Breast epithelium (tissue), 3 donors: ENCODE results near the gene CCDC88C.

Source experiments
- POLR2AphosphoS5 ChIP-seq, 3 donors: sonication (generic); formaldehyde crosslinking; IDR thresholded peaks; one replicate each; pipeline ENCODE4 v1.6.1; 2017; ENCODE audit warnings: antibody characterized with exemption in 3 of 3
- TF ChIP-seq, protein P1 (sequence below), 3 donors: fragments of 450-650 bp; IDR thresholded peaks; one replicate each; pipeline ENCODE4 v1.5.1; 2016 to 2017; ENCODE audit warnings: antibody characterized with exemption in 3 of 3, mild to moderate bottlenecking in 3 of 3, moderate library complexity in 3 of 3

DNA sequence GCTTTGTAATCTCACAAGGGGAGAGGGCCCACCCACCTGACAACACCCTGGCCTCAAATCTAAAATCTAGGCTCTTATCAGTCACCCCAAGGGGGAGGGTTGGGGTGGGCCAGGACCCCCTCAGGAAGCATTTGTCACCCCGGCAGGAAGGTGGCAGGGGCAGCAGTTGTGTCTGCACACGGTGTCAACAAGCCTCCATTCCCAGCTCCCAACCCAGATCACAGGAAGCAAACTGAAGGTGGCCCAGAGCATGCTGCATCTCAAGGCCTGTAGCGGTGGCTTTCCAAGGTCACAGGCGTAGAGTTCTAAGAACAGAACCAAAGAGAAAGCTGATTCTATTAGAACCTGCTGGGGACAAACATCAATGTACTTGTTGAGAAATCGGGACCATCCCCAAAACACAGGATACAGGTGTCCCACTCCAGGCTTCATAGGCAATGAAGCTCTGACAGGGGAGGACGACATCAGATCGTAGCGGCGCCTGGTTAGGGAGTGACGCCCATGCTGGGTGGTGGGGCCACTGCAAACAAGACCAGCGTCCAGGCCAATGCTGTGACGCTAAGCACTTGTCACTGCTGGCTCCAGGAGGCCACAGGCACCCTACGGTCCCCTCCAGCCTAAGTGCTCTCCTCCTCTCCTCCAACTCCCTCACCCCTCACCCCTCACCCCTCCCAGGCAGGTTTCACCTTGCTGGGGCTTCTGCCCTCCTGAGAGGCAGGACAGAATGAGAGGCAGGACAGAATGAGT is 52.9 kb downstream of the CCDC88C start:
- TF ChIP-seq POLR2AphosphoS5 (IDR thresholded peaks at IDR 0.05): no peak
- TF ChIP-seq, protein P1, sequence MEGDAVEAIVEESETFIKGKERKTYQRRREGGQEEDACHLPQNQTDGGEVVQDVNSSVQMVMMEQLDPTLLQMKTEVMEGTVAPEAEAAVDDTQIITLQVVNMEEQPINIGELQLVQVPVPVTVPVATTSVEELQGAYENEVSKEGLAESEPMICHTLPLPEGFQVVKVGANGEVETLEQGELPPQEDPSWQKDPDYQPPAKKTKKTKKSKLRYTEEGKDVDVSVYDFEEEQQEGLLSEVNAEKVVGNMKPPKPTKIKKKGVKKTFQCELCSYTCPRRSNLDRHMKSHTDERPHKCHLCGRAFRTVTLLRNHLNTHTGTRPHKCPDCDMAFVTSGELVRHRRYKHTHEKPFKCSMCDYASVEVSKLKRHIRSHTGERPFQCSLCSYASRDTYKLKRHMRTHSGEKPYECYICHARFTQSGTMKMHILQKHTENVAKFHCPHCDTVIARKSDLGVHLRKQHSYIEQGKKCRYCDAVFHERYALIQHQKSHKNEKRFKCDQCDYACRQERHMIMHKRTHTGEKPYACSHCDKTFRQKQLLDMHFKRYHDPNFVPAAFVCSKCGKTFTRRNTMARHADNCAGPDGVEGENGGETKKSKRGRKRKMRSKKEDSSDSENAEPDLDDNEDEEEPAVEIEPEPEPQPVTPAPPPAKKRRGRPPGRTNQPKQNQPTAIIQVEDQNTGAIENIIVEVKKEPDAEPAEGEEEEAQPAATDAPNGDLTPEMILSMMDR (IDR thresholded peaks at IDR 0.05): no peak
